SK-N-SH (cell line): ENCODE data around the gene FCHO1. TPM values are rescaled to one million over a fixed set of nuclear protein-coding genes. Genes with fewer than 3 reads are reported as not detected.

Experiments used
- CTCF ChIA-PET: fragments of 300-600, 350-600 bp; formaldehyde crosslinking; extraction: SDS; loops from one replicate; lab custom pipeline; 2021; lab: Yijun Ruan, JAX
- POLR2A ChIA-PET: fragments of 350-600 bp; sonication (Branson Sonifier 250); formaldehyde crosslinking; extraction: SDS; loops from one replicate; lab custom pipeline; 2020; ENCODE audit warnings: antibody characterized with exemption, inconsistent platforms; lab: Yijun Ruan, JAX
- DNase-seq: peaks from one replicate; pipeline ENCODE4 v3.0.0; 2012
- H2AFZ ChIP-seq: fragments of 200-600 bp; sonication (generic); 2 replicates; pipeline ENCODE4 v1.8.1; 2016; ENCODE audit warnings: antibody characterized with exemption, mild to moderate bottlenecking, low read depth
- H3F3A ChIP-seq: fragments of 200-600 bp; sonication (generic); replicated peaks from 2 replicates; pipeline ENCODE3; 2016; ENCODE audit warnings: antibody characterized with exemption, mild to moderate bottlenecking; ENCODE audit not compliant: insufficient read depth
- H3K27ac ChIP-seq, 2 experiments: fragments of 200-500 bp in 1 of 2; fragments of 200-600 bp in 1 of 2; sonication (Bioruptor generic) in 1 of 2; sonication (generic), shearing (Covaris generic) in 1 of 2; 2 replicates each; pipeline versions ENCODE4 v1.5.1 to v1.6.1; 2014 to 2016; ENCODE audit warnings: low read depth in 2 of 2, inconsistent platforms in 1 of 2, low read length in 1 of 2, mild to moderate bottlenecking in 1 of 2, mixed read lengths in 1 of 2
- H3K27me3 ChIP-seq: fragments of 200-600 bp; sonication (generic), shearing (Covaris generic); 2 replicates; pipeline ENCODE4 v1.6.1; 2016; ENCODE audit warnings: mixed run types; ENCODE audit not compliant: insufficient read depth
- H3K36me3 ChIP-seq, 2 experiments: fragments of 200-500 bp in 1 of 2; fragments of 200-600 bp in 1 of 2; sonication (Bioruptor generic) in 1 of 2; sonication (generic) in 1 of 2; replicated peaks in 1 of 2; 2 replicates each; pipeline versions ENCODE3 to v1.5.1; 2014 to 2016; ENCODE audit warnings: low read length in 1 of 2, mild to moderate bottlenecking in 1 of 2; ENCODE audit not compliant: insufficient read depth in 2 of 2, control insufficient read depth in 1 of 2
- H3K4me1 ChIP-seq, 2 experiments: fragments of 200-500 bp in 1 of 2; fragments of 200-600 bp in 1 of 2; sonication (Bioruptor generic) in 1 of 2; sonication (generic), shearing (Covaris generic) in 1 of 2; 2 replicates each; pipeline versions ENCODE4 v1.5.1 to v1.6.1; 2014 to 2016; ENCODE audit warnings: low read depth in 1 of 2, low read length in 1 of 2, mixed run types in 1 of 2; ENCODE audit not compliant: insufficient read depth in 2 of 2, control insufficient read depth in 1 of 2
- H3K4me2 ChIP-seq: fragments of 200-600 bp; sonication (generic), shearing (Covaris generic); 2 replicates; pipeline ENCODE4 v1.6.1; 2017; ENCODE audit warnings: mixed run types
- H3K4me3 ChIP-seq, 2 experiments: fragments of 200-500 bp in 1 of 2; fragments of 200-600 bp in 1 of 2; sonication (Bioruptor generic) in 1 of 2; sonication (generic), shearing (Covaris generic) in 1 of 2; 2 replicates each; pipeline versions ENCODE4 v1.5.1 to v1.8.1; 2014 to 2016; ENCODE audit warnings: low read depth in 2 of 2, inconsistent platforms in 1 of 2, low read length in 1 of 2, mild to moderate bottlenecking in 1 of 2, mixed read lengths in 1 of 2, moderate library complexity in 1 of 2
- H3K79me2 ChIP-seq: fragments of 200-600 bp; sonication (generic); 2 replicates; pipeline ENCODE4 v1.8.1; 2017; ENCODE audit warnings: mild to moderate bottlenecking; ENCODE audit not compliant: insufficient read depth
- H3K9ac ChIP-seq: fragments of 200-600 bp; sonication (generic); 2 replicates; pipeline ENCODE4 v1.6.1; 2017; ENCODE audit warnings: mixed run types
- H3K9me2 ChIP-seq: fragments of 200-600 bp; sonication (generic); 2 replicates; pipeline ENCODE4 v1.6.1; 2017; ENCODE audit warnings: mixed run types
- H3K9me3 ChIP-seq: fragments of 200-600 bp; sonication (generic); 2 replicates; pipeline ENCODE4 v1.6.1; 2017; ENCODE audit warnings: mixed run types, mild to moderate bottlenecking, moderate library complexity
- H4K20me1 ChIP-seq: fragments of 200-600 bp; sonication (generic); 2 replicates; pipeline ENCODE4 v1.6.1; 2017; ENCODE audit warnings: mild to moderate bottlenecking, mixed run types; ENCODE audit not compliant: insufficient read depth
- EP300 ChIP-seq, 2 experiments: IDR thresholded peaks; 2 replicates each; pipeline versions ENCODE4 v1.4.0 to v1.6.1; 2012; ENCODE audit warnings: borderline replicate concordance in 1 of 2, low read depth in 1 of 2, low read length in 1 of 2
- FOXJ3 ChIP-seq: sonication (generic); formaldehyde crosslinking; IDR thresholded peaks from 2 replicates; pipeline ENCODE4 v1.5.1; 2020; ENCODE audit warnings: mild to moderate bottlenecking, missing genetic modification reagents
- GATA2 ChIP-seq: sonication (generic); formaldehyde crosslinking; IDR thresholded peaks from 2 replicates; pipeline ENCODE4 v1.5.0; 2020; ENCODE audit warnings: mild to moderate bottlenecking, missing genetic modification reagents
- JUND ChIP-seq: IDR thresholded peaks from 2 replicates; pipeline ENCODE4 v1.4.0; 2012
- MEF2A ChIP-seq: IDR thresholded peaks from 2 replicates; pipeline ENCODE4 v1.4.0; 2012; ENCODE audit warnings: low read depth, borderline replicate concordance
- MXI1 ChIP-seq: IDR thresholded peaks from 2 replicates; pipeline ENCODE4 v1.6.1; 2012; ENCODE audit warnings: mild to moderate bottlenecking, low read depth, low read length, improper control_type of control experiment
- NFIC ChIP-seq: IDR thresholded peaks from 2 replicates; pipeline ENCODE4 v1.4.0; 2012; ENCODE audit warnings: borderline replicate concordance
- POLR2AphosphoS5 ChIP-seq: IDR thresholded peaks from 2 replicates; pipeline ENCODE4 v1.6.1; 2012; ENCODE audit warnings: low read depth, low read length
- SIN3A ChIP-seq: IDR thresholded peaks from 2 replicates; pipeline ENCODE4 v1.6.1; 2012; ENCODE audit warnings: low read depth, mild to moderate bottlenecking, low read length, moderate library complexity, borderline replicate concordance
- TAF1 ChIP-seq: IDR thresholded peaks from 2 replicates; pipeline ENCODE4 v1.6.1; 2012; ENCODE audit warnings: low read depth, mild to moderate bottlenecking, low read length, moderate library complexity, borderline replicate concordance
- TCF12 ChIP-seq: IDR thresholded peaks from 2 replicates; pipeline ENCODE4 v1.4.0; 2012
- TEAD4 ChIP-seq: IDR thresholded peaks from 2 replicates; pipeline ENCODE4 v1.4.0; 2012; ENCODE audit warnings: mild to moderate bottlenecking, borderline replicate concordance; ENCODE audit not compliant: insufficient read depth
- YY1 ChIP-seq: IDR thresholded peaks from 2 replicates; pipeline ENCODE4 v1.4.0; 2012; ENCODE audit warnings: low read depth, mild to moderate bottlenecking
- WGBS: methylation state at CpG from one replicate; pipeline ENCODE4 v1.1.6; 2017; ENCODE audit warnings: low lambda C conversion rate; 5-methylcytosine and 5-hydroxymethylcytosine counted together
- polyA plus RNA-seq, 3 experiments: library from polyadenylated mRNA; depleted of rRNA; stranded (reverse); fragments of >200 nt; gene quantifications; 2 replicates each; pipeline ENCODE4 v1.2.3, GENCODE V29; 2012
- TF ChIP-seq, protein P1 (sequence below): IDR thresholded peaks from 2 replicates; pipeline ENCODE4 v1.6.1; 2012; ENCODE audit warnings: mild to moderate bottlenecking, low read depth, low read length, moderate library complexity
- TF ChIP-seq, protein P2 (sequence below): IDR thresholded peaks from 2 replicates; pipeline ENCODE4 v1.4.0; 2012; ENCODE audit warnings: low read depth, borderline replicate concordance
- TF ChIP-seq, protein P3 (sequence below): fragments of 150-350 bp; IDR thresholded peaks from 2 replicates; pipeline ENCODE4 v1.6.1; 2016; ENCODE audit warnings: mild to moderate bottlenecking, low read depth, low read length
- TF ChIP-seq, protein P4 (sequence below): fragments of 150-350 bp; IDR thresholded peaks from 2 replicates; pipeline ENCODE4 v1.6.1; 2017; ENCODE audit warnings: antibody characterized with exemption, low read length, low read depth, borderline replicate concordance
- TF ChIP-seq, protein P5 (sequence below): IDR thresholded peaks from 2 replicates; pipeline ENCODE4 v1.4.0; 2012; ENCODE audit warnings: low read depth
- TF ChIP-seq, protein P6 (sequence below): IDR thresholded peaks from 2 replicates; pipeline ENCODE4; 2012

The FCHO1 gene, protein sequence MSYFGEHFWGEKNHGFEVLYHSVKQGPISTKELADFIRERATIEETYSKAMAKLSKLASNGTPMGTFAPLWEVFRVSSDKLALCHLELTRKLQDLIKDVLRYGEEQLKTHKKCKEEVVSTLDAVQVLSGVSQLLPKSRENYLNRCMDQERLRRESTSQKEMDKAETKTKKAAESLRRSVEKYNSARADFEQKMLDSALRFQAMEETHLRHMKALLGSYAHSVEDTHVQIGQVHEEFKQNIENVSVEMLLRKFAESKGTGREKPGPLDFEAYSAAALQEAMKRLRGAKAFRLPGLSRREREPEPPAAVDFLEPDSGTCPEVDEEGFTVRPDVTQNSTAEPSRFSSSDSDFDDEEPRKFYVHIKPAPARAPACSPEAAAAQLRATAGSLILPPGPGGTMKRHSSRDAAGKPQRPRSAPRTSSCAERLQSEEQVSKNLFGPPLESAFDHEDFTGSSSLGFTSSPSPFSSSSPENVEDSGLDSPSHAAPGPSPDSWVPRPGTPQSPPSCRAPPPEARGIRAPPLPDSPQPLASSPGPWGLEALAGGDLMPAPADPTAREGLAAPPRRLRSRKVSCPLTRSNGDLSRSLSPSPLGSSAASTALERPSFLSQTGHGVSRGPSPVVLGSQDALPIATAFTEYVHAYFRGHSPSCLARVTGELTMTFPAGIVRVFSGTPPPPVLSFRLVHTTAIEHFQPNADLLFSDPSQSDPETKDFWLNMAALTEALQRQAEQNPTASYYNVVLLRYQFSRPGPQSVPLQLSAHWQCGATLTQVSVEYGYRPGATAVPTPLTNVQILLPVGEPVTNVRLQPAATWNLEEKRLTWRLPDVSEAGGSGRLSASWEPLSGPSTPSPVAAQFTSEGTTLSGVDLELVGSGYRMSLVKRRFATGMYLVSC
- 0.19 and 0.71 TPM in 2 replicates for polyA plus RNA-seq (2012; rRNA removed)
- polyA plus RNA-seq (2012; cell fraction: cytosol; rRNA removed): 0.04 and 0.16 TPM in 2 replicates
- 0.75 and 1.4 TPM in 2 replicates for polyA plus RNA-seq (2012; cell fraction: nucleus; rRNA removed)

DNA sequence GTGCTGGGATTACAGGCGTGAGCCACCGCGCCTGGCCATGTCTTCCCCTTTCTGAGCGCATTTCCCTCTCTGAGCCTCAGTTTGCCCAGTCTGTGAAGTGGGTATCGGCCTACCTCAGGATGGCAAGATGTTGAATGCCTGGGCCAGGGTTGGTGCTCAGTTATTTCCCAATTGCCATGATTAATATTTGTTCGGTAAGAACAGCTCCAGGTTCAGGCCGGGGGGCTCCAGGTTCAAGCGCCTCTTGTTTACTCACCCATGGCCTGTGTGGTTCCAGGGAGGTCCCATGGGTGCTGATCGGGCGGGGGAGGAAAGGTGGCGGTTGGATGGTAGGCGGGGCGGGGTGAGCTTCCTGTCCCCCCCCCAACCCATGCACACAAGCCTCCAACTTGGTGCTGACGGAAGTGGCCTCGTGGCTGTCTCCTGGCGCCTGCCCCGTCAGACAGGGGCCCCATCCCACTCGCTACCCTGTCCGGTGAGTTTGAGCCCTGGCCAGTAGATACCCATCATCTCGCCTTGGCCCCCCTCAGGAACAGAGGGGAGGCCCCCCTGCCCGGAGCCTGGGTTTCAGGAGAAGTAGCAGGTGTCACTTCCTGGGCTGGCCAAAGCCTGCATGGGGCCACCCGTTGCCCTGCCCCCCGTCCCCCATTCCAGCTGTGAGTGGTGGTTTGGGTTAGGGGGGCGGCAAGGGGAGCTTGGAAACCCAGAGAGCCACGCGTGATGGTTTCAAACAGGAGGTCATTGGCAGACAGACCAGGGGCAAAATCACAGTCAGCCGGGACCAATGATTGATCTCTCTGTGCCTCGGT lies at the start of gene FCHO1:
FCHO1 (plus strand) TSS at position 375 of the 809 bp plus-strand sequence. CDS start 3,688 bp downstream, outside the sequence.
- H2AFZ ChIP-seq: no peak within 1 kb of the TSS
- H3F3A ChIP-seq: peaks cover 5% of the 10 kb centered on the region
- H3K4me1 ChIP-seq: peaks cover 9 to 18% of the 10 kb centered on the region in 2 experiments; a peak in 1 of 4 replicates
- no peaks in the 10 kb centered on the region for H3K9me3 ChIP-seq
- H3K27me3 ChIP-seq: no peaks in the 10 kb centered on the region
- no peak within 1 kb of the TSS for H3K9ac ChIP-seq
- DNase-seq: no peak
- no peaks in the 10 kb centered on the region for H3K79me2 ChIP-seq
- WGBS: 88% methylated on average over 24 of the region's 28 CpGs
- POLR2A ChIA-PET: no interaction called here
- no peak within 1 kb of the TSS for H3K4me3 ChIP-seq
- H4K20me1 ChIP-seq: no peaks in the 10 kb centered on the region
- CTCF ChIA-PET: interaction anchor here (1.1 kb wide), 1 partner anchor 13 kb away, joined by 3 read pairs; no protein-coding TSS in a partner anchor
- no peak within 1 kb of the TSS for H3K27ac ChIP-seq
- no peak for TF ChIP-seq SIN3A
- TF ChIP-seq FOXJ3: no peak
- TF ChIP-seq JUND: no peak
- no peak for TF ChIP-seq TEAD4
- no peak for TF ChIP-seq NFIC
- TF ChIP-seq POLR2AphosphoS5: no peak
- TF ChIP-seq, protein P1, sequence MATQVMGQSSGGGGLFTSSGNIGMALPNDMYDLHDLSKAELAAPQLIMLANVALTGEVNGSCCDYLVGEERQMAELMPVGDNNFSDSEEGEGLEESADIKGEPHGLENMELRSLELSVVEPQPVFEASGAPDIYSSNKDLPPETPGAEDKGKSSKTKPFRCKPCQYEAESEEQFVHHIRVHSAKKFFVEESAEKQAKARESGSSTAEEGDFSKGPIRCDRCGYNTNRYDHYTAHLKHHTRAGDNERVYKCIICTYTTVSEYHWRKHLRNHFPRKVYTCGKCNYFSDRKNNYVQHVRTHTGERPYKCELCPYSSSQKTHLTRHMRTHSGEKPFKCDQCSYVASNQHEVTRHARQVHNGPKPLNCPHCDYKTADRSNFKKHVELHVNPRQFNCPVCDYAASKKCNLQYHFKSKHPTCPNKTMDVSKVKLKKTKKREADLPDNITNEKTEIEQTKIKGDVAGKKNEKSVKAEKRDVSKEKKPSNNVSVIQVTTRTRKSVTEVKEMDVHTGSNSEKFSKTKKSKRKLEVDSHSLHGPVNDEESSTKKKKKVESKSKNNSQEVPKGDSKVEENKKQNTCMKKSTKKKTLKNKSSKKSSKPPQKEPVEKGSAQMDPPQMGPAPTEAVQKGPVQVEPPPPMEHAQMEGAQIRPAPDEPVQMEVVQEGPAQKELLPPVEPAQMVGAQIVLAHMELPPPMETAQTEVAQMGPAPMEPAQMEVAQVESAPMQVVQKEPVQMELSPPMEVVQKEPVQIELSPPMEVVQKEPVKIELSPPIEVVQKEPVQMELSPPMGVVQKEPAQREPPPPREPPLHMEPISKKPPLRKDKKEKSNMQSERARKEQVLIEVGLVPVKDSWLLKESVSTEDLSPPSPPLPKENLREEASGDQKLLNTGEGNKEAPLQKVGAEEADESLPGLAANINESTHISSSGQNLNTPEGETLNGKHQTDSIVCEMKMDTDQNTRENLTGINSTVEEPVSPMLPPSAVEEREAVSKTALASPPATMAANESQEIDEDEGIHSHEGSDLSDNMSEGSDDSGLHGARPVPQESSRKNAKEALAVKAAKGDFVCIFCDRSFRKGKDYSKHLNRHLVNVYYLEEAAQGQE: no peak
- TF ChIP-seq YY1: no peak
- TF ChIP-seq, protein P2, sequence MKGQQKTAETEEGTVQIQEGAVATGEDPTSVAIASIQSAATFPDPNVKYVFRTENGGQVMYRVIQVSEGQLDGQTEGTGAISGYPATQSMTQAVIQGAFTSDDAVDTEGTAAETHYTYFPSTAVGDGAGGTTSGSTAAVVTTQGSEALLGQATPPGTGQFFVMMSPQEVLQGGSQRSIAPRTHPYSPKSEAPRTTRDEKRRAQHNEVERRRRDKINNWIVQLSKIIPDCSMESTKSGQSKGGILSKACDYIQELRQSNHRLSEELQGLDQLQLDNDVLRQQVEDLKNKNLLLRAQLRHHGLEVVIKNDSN: no peak
- TF ChIP-seq, protein P3, sequence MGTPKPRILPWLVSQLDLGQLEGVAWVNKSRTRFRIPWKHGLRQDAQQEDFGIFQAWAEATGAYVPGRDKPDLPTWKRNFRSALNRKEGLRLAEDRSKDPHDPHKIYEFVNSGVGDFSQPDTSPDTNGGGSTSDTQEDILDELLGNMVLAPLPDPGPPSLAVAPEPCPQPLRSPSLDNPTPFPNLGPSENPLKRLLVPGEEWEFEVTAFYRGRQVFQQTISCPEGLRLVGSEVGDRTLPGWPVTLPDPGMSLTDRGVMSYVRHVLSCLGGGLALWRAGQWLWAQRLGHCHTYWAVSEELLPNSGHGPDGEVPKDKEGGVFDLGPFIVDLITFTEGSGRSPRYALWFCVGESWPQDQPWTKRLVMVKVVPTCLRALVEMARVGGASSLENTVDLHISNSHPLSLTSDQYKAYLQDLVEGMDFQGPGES: no peak
- TF ChIP-seq, protein P4, sequence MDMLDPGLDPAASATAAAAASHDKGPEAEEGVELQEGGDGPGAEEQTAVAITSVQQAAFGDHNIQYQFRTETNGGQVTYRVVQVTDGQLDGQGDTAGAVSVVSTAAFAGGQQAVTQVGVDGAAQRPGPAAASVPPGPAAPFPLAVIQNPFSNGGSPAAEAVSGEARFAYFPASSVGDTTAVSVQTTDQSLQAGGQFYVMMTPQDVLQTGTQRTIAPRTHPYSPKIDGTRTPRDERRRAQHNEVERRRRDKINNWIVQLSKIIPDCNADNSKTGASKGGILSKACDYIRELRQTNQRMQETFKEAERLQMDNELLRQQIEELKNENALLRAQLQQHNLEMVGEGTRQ: no peak
- TF ChIP-seq, protein P5, sequence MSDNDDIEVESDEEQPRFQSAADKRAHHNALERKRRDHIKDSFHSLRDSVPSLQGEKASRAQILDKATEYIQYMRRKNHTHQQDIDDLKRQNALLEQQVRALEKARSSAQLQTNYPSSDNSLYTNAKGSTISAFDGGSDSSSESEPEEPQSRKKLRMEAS: no peak
- TF ChIP-seq EP300 (IDR thresholded peaks at IDR 0.05; ENCODE audit: borderline replicate concordance in 1 of 2, low read depth in 1 of 2, low read length in 1 of 2): no peak
- TF ChIP-seq TCF12: no peak
- no peak for TF ChIP-seq GATA2 (CRISPR knock-in tag)
- TF ChIP-seq TAF1: no peak
- TF ChIP-seq, protein P6, sequence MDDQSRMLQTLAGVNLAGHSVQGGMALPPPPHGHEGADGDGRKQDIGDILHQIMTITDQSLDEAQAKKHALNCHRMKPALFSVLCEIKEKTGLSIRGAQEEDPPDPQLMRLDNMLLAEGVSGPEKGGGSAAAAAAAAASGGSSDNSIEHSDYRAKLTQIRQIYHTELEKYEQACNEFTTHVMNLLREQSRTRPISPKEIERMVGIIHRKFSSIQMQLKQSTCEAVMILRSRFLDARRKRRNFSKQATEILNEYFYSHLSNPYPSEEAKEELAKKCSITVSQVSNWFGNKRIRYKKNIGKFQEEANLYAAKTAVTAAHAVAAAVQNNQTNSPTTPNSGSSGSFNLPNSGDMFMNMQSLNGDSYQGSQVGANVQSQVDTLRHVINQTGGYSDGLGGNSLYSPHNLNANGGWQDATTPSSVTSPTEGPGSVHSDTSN: no peak
- no peak for TF ChIP-seq MXI1
- no peak for TF ChIP-seq MEF2A
- TF ChIP-seq, all 33 proteins: peak for 0
- no peaks in the 10 kb centered on the region for H3K36me3 ChIP-seq
- H3K9me2 ChIP-seq: no peaks in the 10 kb centered on the region
- H3K4me2 ChIP-seq: no peak within 1 kb of the TSS
